Esophagus (tissue), 2 donors: ENCODE results near the gene POM121. TPM values are rescaled to one million over a fixed set of nuclear protein-coding genes. Genes with fewer than 3 reads are reported as not detected.
A peak's percentile ranks its signal among the peaks of the same experiment; 100 is the strongest.
"Not testable (repeated sequence)": the region's sequence is repeated elsewhere in the genome, so short reads cannot be mapped to it uniquely, and the experiment has no call there.

Experiments
- H3K27ac ChIP-seq, 2 donors: one replicate each; pipeline ENCODE4 v1.5.1; 2013; ENCODE audit warnings: low read depth in 2 of 2, mild to moderate bottlenecking in 2 of 2, inconsistent platforms in 1 of 2, low read length in 1 of 2, moderate library complexity in 1 of 2
- H3K27me3 ChIP-seq, 2 donors: one replicate each; pipeline ENCODE4 v1.6.1; 2013; ENCODE audit warnings: low read length in 2 of 2, control low read depth in 1 of 2, mild to moderate bottlenecking in 1 of 2; ENCODE audit not compliant: insufficient read depth in 2 of 2, control insufficient read depth in 1 of 2
- H3K36me3 ChIP-seq, 2 donors: one replicate each; pipeline ENCODE4 v1.6.1; 2013; ENCODE audit warnings: low read length in 1 of 2; ENCODE audit not compliant: control insufficient read depth in 2 of 2, insufficient read depth in 2 of 2
- H3K4me1 ChIP-seq, 2 donors: one replicate each; pipeline ENCODE4 v1.6.1; 2013; ENCODE audit warnings: low read length in 1 of 2; ENCODE audit not compliant: control insufficient read depth in 2 of 2, insufficient read depth in 2 of 2
- H3K4me3 ChIP-seq, 2 donors: one replicate each; pipeline ENCODE4 v1.5.1; 2013; ENCODE audit warnings: low read length in 2 of 2, mild to moderate bottlenecking in 2 of 2, low read depth in 1 of 2, moderate library complexity in 1 of 2
- H3K9me3 ChIP-seq, 2 donors: one replicate each; pipeline ENCODE4 v1.6.1; 2013; ENCODE audit warnings: mild to moderate bottlenecking in 2 of 2, low read depth in 1 of 2, low read length in 1 of 2, moderate library complexity in 1 of 2; ENCODE audit not compliant: control insufficient read depth in 2 of 2, insufficient read depth in 1 of 2
- WGBS, 2 donors: extraction: QIAGEN DNeasy Blood & Tissue Kit; methylation state at CpG; one replicate each; pipeline ENCODE4 v1.1.7; 2013; 5-methylcytosine and 5-hydroxymethylcytosine counted together
- polyA plus RNA-seq, 2 donors: library from polyadenylated mRNA; stranded (reverse); fragments of 200-250 nt; gene quantifications; one replicate each; pipeline ENCODE4 v1.2.3, GENCODE V29; 2013
- donor health status: healthy with polysubstance abuse.
- donor health status: Bipolar disorder and iron deficiency.

POM121 gene
- polyA plus RNA-seq, 2 donors = 10.2 to 10.8 TPM

- no peaks in the 10 kb centered on the region for H3K27me3 ChIP-seq
- 88 to 94% methylated on average over 4 of the region's 4 CpGs for WGBS, 2 donors
- H3K27ac ChIP-seq = no peak overlapping the region
- no peaks in the 10 kb centered on the region for H3K9me3 ChIP-seq
- no peaks in the 10 kb centered on the region for H3K36me3 ChIP-seq
- H3K4me3 ChIP-seq = no peak overlapping the region
- no peaks in the 10 kb centered on the region for H3K4me1 ChIP-seq
These were observed 5.6 kb upstream of the POM121 start for GRCh38 chr7:72919256-72919775.

GRCh38 chr7:72924386-72924732, 536 bp upstream of the POM121 start:
- Histone ChIP-seq H3K9me3 (no peaks in the 10 kb centered on the region), H3K4me1 (no peaks in the 10 kb centered on the region), H3K36me3 (peaks cover 0 to 4% of the 10 kb centered on the region in 2 donors), H3K27me3 (no peaks in the 10 kb centered on the region), H3K4me3 (peak overlapping the region; percentile 66 to 85), H3K27ac (peak overlapping the region; percentile 94 to 95)
- WGBS, 2 donors = 0% methylated on average over 5 of the region's 5 CpGs

GRCh38 chr7:72925546-72926120, 738 bp downstream of the POM121 start:
- no peaks in the 10 kb centered on the region for H3K4me1 ChIP-seq
- peaks cover 0 to 4% of the 10 kb centered on the region in 2 donors for H3K36me3 ChIP-seq
- peak overlapping the region; percentile 94 to 95 for H3K27ac ChIP-seq
- 0 to 1% methylated on average over 32 to 35 of the region's 35 CpGs for WGBS, 2 donors
- H3K9me3 ChIP-seq = no peaks in the 10 kb centered on the region
- H3K4me3 ChIP-seq = peak overlapping the region; percentile 66 to 85
- H3K27me3 ChIP-seq = no peaks in the 10 kb centered on the region

GRCh38 chr7:72927791-72928190, 2.9 kb downstream of the POM121 start:
- H3K4me1 ChIP-seq, H3K27me3 ChIP-seq, H3K4me3 ChIP-seq, H3K36me3 ChIP-seq, H3K9me3 ChIP-seq, H3K27ac ChIP-seq: not testable (repeated sequence)
- 94 to 95% methylated on average over 6 of the region's 6 CpGs for WGBS, 2 donors

- not testable (repeated sequence) for H3K36me3 ChIP-seq, H3K9me3 ChIP-seq, H3K4me3 ChIP-seq, H3K27ac ChIP-seq, H3K4me1 ChIP-seq, H3K27me3 ChIP-seq
- WGBS, 2 donors = 91 to 94% methylated on average over 6 of the region's 6 CpGs
These were observed 3.3 kb downstream of the POM121 start for GRCh38 chr7:72928216-72928615.

GRCh38 chr7:72942022-72942705, 17.3 kb downstream of the POM121 start:
- not testable (repeated sequence) for H3K4me3 ChIP-seq, H3K4me1 ChIP-seq, H3K9me3 ChIP-seq, H3K36me3 ChIP-seq, H3K27ac ChIP-seq, H3K27me3 ChIP-seq
- WGBS, 2 donors = 84 to 92% methylated on average over 6 to 8 of the region's 20 CpGs

- H3K27me3 ChIP-seq, H3K9me3 ChIP-seq, H3K4me1 ChIP-seq, H3K4me3 ChIP-seq, H3K27ac ChIP-seq, H3K36me3 ChIP-seq: not testable (repeated sequence)
- WGBS, 2 donors = 95 to 97% methylated on average over 17 to 25 of the region's 25 CpGs
These were observed 18.1 kb downstream of the POM121 start for GRCh38 chr7:72942956-72943355.

- not testable (repeated sequence) for H3K27ac ChIP-seq, H3K9me3 ChIP-seq, H3K4me3 ChIP-seq, H3K4me1 ChIP-seq, H3K27me3 ChIP-seq, H3K36me3 ChIP-seq
- 49 to 72% methylated on average over 9 to 10 of the region's 15 CpGs for WGBS, 2 donors
These were observed 20.0 kb downstream of the POM121 start for GRCh38 chr7:72944937-72945336.

- not testable (repeated sequence) for H3K4me1 ChIP-seq, H3K27me3 ChIP-seq, H3K27ac ChIP-seq, H3K36me3 ChIP-seq, H3K4me3 ChIP-seq, H3K9me3 ChIP-seq
- WGBS, 2 donors = 88 to 96% methylated on average over 6 to 9 of the region's 9 CpGs
These were observed 20.7 kb downstream of the POM121 start for GRCh38 chr7:72945597-72945996.

- H3K4me3 ChIP-seq, H3K27me3 ChIP-seq, H3K36me3 ChIP-seq, H3K4me1 ChIP-seq, H3K27ac ChIP-seq, H3K9me3 ChIP-seq: not testable (repeated sequence)
- WGBS, 2 donors = 82 to 84% methylated on average over 17 to 22 of the region's 22 CpGs
These were observed 21.3 kb downstream of the POM121 start for GRCh38 chr7:72946130-72946745.
